ENCODE measurements around the gene NDUFB5.

The NDUFB5 gene

DNA sequence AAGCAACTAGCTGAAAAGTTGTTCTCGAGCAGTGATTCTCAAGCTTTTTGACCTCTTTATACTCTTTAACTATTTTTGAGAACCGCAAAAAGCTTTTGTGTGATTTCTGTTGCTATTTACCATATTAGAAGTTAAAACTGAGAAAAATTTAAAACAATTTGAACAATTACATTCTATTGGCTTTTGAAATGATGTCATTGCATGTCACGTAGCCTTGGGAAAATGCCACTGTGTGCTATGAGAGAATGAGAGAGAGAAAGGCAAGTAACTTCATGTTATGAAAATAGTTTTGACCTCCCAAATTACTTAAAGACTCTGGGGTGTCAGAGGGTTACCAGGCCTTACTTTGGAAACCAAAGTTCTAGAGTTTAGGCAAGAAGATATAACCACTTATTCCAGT, 56.3 kb downstream of the NDUFB5 start:
- Histone ChIP-seq H3K36me3 (ENCODE audit: control insufficient read depth, insufficient read depth, low read length) (peaks cover 6% of the 10 kb centered on the region), H3K4me1 (ENCODE audit: control insufficient read depth, insufficient read depth, low read length, poor library complexity, severe bottlenecking) (no peaks in the 10 kb centered on the region), H3K4me3 (ENCODE audit: extremely low read depth, insufficient read depth, low read length, poor library complexity, severe bottlenecking) (no peak overlapping the region), H3K27ac (ENCODE audit: low read depth, low read length, severe bottlenecking) (no peak overlapping the region), H3K9me3 (ENCODE audit: control insufficient read depth, low read length) (no peaks in the 10 kb centered on the region)
- WGBS, 2 experiments (ENCODE audit: insufficient coverage in 2 of 2), result 83% methylated on average over 1 of the region's 3 CpGs; no CpG with 5 or more reads in 1 of the 2 experiments

DNA sequence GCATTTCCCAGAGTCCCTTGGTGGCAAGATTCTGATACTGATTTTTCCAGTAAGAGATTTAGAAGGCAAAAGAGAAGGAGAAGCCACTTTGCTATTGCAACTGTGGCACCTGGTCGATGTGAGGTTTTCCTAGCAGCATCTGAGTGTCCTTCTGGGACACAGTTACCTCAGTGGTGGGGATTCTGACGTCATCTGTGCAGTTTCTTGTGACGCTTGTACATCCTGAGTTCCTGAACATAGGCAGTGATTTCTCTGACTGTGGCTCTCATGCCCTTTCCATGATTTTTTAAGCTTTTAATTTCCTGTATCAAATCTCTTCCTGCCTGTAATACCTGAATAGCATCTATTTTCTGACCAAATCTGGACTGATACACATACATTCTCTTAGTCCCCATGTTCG, 57.2 kb downstream of the NDUFB5 start:
- 85 to 89% methylated on average over 4 of the region's 4 CpGs for WGBS, 2 experiments (ENCODE audit: insufficient coverage in 2 of 2)
- Histone ChIP-seq H3K4me3 (ENCODE audit: extremely low read depth, insufficient read depth, low read length, poor library complexity, severe bottlenecking) (no peak overlapping the region), H3K4me1 (ENCODE audit: control insufficient read depth, insufficient read depth, low read length, poor library complexity, severe bottlenecking) (no peaks in the 10 kb centered on the region), H3K9me3 (ENCODE audit: control insufficient read depth, low read length) (no peaks in the 10 kb centered on the region), H3K27ac (ENCODE audit: low read depth, low read length, severe bottlenecking) (no peak overlapping the region), H3K36me3 (ENCODE audit: control insufficient read depth, insufficient read depth, low read length) (peaks cover under 1% of the 10 kb centered on the region)

DNA sequence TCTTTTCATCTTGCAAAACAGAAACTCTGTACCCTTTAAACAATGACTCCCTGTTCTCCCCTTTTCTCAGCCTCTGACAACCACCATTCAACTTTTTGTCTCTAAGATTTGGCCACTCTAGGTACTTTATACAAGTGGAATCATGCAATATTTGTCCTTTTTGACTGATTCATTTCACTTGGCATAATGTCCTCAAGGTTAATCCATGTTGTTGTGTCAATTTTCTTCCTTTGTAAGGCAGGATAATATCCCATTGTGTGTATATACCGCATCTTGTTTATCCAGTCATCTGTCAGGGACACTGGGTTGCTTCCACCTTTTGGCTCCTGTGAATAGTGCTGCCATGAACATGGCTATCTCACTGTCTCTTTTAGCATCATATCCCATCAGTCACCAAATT, 58.5 kb downstream of the NDUFB5 start:
- WGBS, 2 experiments (ENCODE audit: insufficient coverage in 2 of 2), result 83 to 100% methylated on average over 1 of the region's 1 CpG

DNA sequence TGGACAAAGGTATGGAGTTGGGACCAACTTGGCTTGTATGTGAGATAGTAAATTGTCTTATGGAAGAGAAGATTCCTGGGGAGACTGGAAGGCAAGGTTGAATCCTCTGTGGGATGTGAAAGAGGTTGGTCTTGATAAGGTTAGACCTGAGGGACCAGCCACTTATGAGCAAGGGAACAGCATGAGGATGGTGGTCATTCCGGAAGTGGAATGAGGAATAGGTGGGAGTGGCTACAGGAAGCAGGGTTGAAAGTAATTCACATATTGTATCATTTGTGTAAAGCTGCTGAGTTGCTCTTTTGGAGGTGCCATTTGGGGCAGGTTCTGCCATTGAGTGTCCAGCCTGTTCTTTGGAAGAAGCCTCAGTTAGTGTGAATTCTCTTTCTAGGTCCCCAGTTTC, 61.4 kb downstream of the NDUFB5 start:
- H3K27ac ChIP-seq (ENCODE audit: low read depth, low read length, severe bottlenecking), result no peak overlapping the region
- H3K36me3 ChIP-seq (ENCODE audit: control insufficient read depth, insufficient read depth, low read length), result no peaks in the 10 kb centered on the region
- 71 to 73% methylated on average over 1 of the region's 1 CpG for WGBS, 2 experiments (ENCODE audit: insufficient coverage in 2 of 2)
- H3K4me1 ChIP-seq (ENCODE audit: control insufficient read depth, insufficient read depth, low read length, poor library complexity, severe bottlenecking), result peaks cover under 1% of the 10 kb centered on the region
- H3K9me3 ChIP-seq (ENCODE audit: control insufficient read depth, low read length), result no peaks in the 10 kb centered on the region
- H3K4me3 ChIP-seq (ENCODE audit: extremely low read depth, insufficient read depth, low read length, poor library complexity, severe bottlenecking), result no peak overlapping the region

More for the DNA sequence above, 58.5 kb downstream of the NDUFB5 start:
- Histone ChIP-seq H3K36me3 (ENCODE audit: control insufficient read depth, insufficient read depth, low read length) (no peaks in the 10 kb centered on the region), H3K4me1 (ENCODE audit: control insufficient read depth, insufficient read depth, low read length, poor library complexity, severe bottlenecking) (no peaks in the 10 kb centered on the region), H3K9me3 (ENCODE audit: control insufficient read depth, low read length) (no peaks in the 10 kb centered on the region), H3K4me3 (ENCODE audit: extremely low read depth, insufficient read depth, low read length, poor library complexity, severe bottlenecking) (no peak overlapping the region), H3K27ac (ENCODE audit: low read depth, low read length, severe bottlenecking) (no peak overlapping the region)

DNA sequence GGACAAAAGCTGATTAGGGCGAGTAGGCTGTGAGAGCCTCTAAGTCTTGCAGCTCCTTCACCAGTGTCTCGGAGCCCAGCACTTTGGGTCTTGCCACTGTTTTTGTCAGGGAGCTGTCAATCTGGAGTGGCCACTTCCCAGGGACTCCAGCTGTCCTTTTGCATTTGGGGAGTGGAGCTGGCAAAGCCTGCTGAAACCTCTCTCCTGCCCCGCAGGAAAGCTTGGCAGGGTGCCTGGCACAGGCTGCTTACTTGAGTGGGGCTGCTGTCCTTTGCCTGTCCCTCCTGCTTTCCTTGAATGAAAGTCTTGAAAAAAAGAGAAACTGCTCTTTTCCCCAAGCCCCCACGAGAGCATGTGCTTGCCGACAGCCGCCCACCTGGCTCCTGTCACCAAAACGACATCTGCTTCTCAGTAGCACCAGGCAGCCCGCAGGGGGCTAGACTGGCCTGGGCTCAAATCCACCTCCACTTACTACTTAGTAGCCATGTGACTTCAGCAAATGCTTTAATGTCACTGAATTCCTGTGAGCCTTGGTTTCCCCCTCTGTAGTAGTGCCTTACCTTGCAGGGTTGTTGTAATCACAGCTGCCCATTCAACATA, 61.9 kb downstream of the NDUFB5 start:
- Histone ChIP-seq H3K4me3 (ENCODE audit: extremely low read depth, insufficient read depth, low read length, poor library complexity, severe bottlenecking) (no peak overlapping the region), H3K27ac (ENCODE audit: low read depth, low read length, severe bottlenecking) (no peak overlapping the region), H3K4me1 (ENCODE audit: control insufficient read depth, insufficient read depth, low read length, poor library complexity, severe bottlenecking) (peaks cover 3% of the 10 kb centered on the region), H3K9me3 (ENCODE audit: control insufficient read depth, low read length) (no peaks in the 10 kb centered on the region), H3K36me3 (ENCODE audit: control insufficient read depth, insufficient read depth, low read length) (no peaks in the 10 kb centered on the region)
- 53 to 56% methylated on average over 8 of the region's 8 CpGs for WGBS, 2 experiments (ENCODE audit: insufficient coverage in 2 of 2)

DNA sequence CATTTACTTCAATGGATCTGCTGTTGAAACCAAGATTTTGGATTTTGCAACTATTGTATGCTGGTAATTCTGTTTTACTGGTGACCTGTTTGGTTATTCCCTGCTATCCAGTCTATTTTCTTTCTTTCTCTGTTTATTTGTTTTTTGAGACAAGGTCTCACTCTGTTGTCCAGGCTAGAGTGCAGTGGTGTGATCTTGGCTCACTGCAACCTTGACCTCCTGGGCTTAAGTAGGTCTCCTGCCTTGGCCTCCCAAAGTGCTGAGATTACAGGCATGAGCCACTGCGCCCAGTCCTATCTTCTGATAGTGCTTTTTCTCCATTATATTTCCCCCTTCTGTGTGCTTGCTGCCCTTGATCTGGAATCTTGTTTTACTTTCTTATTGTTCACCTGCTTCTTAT, 63.8 kb downstream of the NDUFB5 start:
- Histone ChIP-seq H3K27ac (ENCODE audit: low read depth, low read length, severe bottlenecking) (no peak overlapping the region), H3K4me3 (ENCODE audit: extremely low read depth, insufficient read depth, low read length, poor library complexity, severe bottlenecking) (no peak overlapping the region), H3K4me1 (ENCODE audit: control insufficient read depth, insufficient read depth, low read length, poor library complexity, severe bottlenecking) (peaks cover 3% of the 10 kb centered on the region), H3K36me3 (ENCODE audit: control insufficient read depth, insufficient read depth, low read length) (no peaks in the 10 kb centered on the region), H3K9me3 (ENCODE audit: control insufficient read depth, low read length) (no peaks in the 10 kb centered on the region)
- WGBS, 2 experiments (ENCODE audit: insufficient coverage in 2 of 2), result 100% methylated on average over 1 of the region's 1 CpG

DNA sequence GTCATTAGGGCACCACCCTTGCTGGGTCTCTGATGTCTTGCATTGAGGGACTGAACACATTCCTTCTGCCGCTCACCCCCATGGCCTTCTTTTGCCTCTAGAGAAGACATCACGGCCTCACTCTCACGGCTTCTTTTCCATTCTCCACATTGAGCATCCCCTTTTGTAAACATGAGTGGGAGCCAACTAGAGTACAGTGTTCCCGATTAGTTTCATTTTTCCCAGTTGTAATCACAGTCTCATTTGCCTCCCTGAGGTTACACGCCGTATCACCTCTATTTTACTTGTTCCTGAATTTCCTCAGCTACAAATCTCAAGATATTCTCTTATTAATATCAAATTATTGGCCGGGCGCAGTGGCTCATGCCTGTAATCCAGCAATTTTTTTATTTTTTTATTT, 65.7 kb downstream of the NDUFB5 start:
- no peak overlapping the region for H3K27ac ChIP-seq (ENCODE audit: low read depth, low read length, severe bottlenecking)
- H3K36me3 ChIP-seq (ENCODE audit: control insufficient read depth, insufficient read depth, low read length), result no peaks in the 10 kb centered on the region
- no peak overlapping the region for H3K4me3 ChIP-seq (ENCODE audit: extremely low read depth, insufficient read depth, low read length, poor library complexity, severe bottlenecking)
- WGBS, 2 experiments (ENCODE audit: insufficient coverage in 2 of 2), result 94 to 95% methylated on average over 7 of the region's 8 CpGs
- no peaks in the 10 kb centered on the region for H3K9me3 ChIP-seq (ENCODE audit: control insufficient read depth, low read length)
- peaks cover 3% of the 10 kb centered on the region for H3K4me1 ChIP-seq (ENCODE audit: control insufficient read depth, insufficient read depth, low read length, poor library complexity, severe bottlenecking)

DNA sequence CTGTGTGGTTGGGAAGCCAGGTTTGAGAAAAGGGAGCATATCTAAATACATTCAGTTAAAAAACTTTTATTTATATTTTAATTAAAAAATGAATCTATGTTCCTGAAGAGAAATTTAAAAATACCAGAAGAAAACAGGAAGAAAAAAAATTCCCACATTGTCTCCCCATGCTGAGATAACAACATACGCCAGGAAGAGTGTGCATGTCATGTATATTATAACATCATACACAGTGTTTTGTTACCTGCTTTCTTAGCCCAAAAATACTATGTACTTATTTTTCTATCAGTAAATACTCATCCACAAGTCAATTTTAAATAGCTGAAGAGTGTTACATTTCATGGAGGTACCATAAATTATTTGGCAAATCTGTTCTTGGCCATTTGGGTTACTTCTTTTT, 66.7 kb downstream of the NDUFB5 start:
- no peaks in the 10 kb centered on the region for H3K9me3 ChIP-seq (ENCODE audit: control insufficient read depth, low read length)
- no peak overlapping the region for H3K27ac ChIP-seq (ENCODE audit: low read depth, low read length, severe bottlenecking)
- peaks cover 3% of the 10 kb centered on the region for H3K4me1 ChIP-seq (ENCODE audit: control insufficient read depth, insufficient read depth, low read length, poor library complexity, severe bottlenecking)
- H3K36me3 ChIP-seq (ENCODE audit: control insufficient read depth, insufficient read depth, low read length), result no peaks in the 10 kb centered on the region
- no CpG with 5 or more reads among the region's 1 CpG for WGBS, 2 experiments (ENCODE audit: insufficient coverage in 2 of 2)
- H3K4me3 ChIP-seq (ENCODE audit: extremely low read depth, insufficient read depth, low read length, poor library complexity, severe bottlenecking), result no peak overlapping the region

DNA sequence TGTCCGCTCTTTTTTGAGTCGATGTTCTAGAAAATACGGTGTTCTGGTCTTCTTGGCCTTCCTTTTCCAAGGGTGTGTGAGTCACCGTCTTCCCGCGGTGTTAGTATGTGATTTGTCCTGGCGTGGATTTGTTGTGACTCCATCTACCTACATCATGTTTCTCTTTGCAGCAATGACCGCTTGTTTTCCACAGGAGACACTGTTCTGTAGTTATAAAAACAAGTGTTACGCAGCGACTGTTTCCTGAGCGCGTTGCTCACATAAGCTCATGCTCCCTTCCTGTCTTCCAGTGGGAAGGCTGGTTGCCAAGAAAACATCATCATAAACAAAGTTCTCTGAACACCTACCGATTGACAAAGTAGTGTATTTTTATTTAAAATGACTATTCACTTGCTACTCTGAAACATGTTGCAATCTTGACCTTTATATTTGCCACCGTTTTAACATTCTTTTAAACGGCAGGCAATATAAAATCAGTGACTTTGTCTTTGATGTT, 67.2 kb downstream of the NDUFB5 start:
- H3K4me3 ChIP-seq (ENCODE audit: extremely low read depth, insufficient read depth, low read length, poor library complexity, severe bottlenecking), result no peak overlapping the region
- H3K36me3 ChIP-seq (ENCODE audit: control insufficient read depth, insufficient read depth, low read length), result no peaks in the 10 kb centered on the region
- H3K9me3 ChIP-seq (ENCODE audit: control insufficient read depth, low read length), result no peaks in the 10 kb centered on the region
- H3K4me1 ChIP-seq (ENCODE audit: control insufficient read depth, insufficient read depth, low read length, poor library complexity, severe bottlenecking), result peaks cover 3% of the 10 kb centered on the region
- no peak overlapping the region for H3K27ac ChIP-seq (ENCODE audit: low read depth, low read length, severe bottlenecking)
- 83 to 90% methylated on average over 2 to 6 of the region's 15 CpGs for WGBS, 2 experiments (ENCODE audit: insufficient coverage in 2 of 2)

DNA sequence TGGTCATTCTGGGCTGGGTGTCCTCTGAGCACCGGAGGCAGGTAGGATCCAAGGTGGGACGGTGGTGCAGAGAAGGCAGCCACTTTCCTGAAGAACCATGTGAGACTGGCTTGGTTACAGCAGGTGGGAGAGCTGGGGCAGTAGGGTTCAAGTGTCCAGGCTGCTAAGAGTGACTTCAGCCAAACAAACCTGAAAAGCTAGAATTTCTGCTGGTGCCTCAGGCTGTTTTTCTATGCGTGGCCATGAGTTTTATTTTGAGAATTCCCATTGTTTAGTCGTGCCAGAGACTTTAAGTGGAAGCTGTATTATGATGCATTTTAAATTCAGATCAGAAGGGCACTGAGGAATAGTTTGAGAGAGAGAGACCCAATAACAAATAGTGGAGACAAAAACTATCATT, 68.3 kb downstream of the NDUFB5 start:
- H3K9me3 ChIP-seq (ENCODE audit: control insufficient read depth, low read length), result no peaks in the 10 kb centered on the region
- H3K4me1 ChIP-seq (ENCODE audit: control insufficient read depth, insufficient read depth, low read length, poor library complexity, severe bottlenecking), result peaks cover 3% of the 10 kb centered on the region
- no peak overlapping the region for H3K4me3 ChIP-seq (ENCODE audit: extremely low read depth, insufficient read depth, low read length, poor library complexity, severe bottlenecking)
- no peaks in the 10 kb centered on the region for H3K36me3 ChIP-seq (ENCODE audit: control insufficient read depth, insufficient read depth, low read length)
- H3K27ac ChIP-seq (ENCODE audit: low read depth, low read length, severe bottlenecking), result no peak overlapping the region
- whole genome bisulfite sequencing, 2 experiments (ENCODE audit: insufficient coverage in 2 of 2), result 88 to 96% methylated on average over 2 to 3 of the region's 4 CpGs

DNA sequence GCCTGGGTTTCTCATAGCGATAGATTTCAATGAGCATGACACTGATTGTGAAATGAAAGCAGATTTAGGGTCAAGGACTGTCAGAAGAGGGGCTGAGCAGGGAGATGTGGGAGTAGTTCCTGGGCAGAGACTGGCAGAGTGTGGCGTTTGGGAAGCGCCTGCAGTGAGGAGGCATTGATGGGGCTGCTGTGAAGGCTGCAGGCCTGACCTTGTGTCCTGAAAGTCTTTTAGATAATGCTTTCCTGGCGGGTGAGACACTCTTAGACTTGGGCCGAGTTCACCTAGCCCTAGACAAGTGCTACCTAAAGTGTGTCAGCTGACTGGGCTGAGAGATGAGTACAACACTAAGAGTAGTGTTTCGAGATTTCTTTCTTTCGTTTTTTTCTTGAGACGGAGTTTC, 68.9 kb downstream of the NDUFB5 start:
- H3K4me3 ChIP-seq (ENCODE audit: extremely low read depth, insufficient read depth, low read length, poor library complexity, severe bottlenecking), result no peak overlapping the region
- H3K9me3 ChIP-seq (ENCODE audit: control insufficient read depth, low read length), result no peaks in the 10 kb centered on the region
- no peak overlapping the region for H3K27ac ChIP-seq (ENCODE audit: low read depth, low read length, severe bottlenecking)
- H3K4me1 ChIP-seq (ENCODE audit: control insufficient read depth, insufficient read depth, low read length, poor library complexity, severe bottlenecking), result peaks cover 3% of the 10 kb centered on the region
- WGBS, 2 experiments (ENCODE audit: insufficient coverage in 2 of 2), result 92 to 99% methylated on average over 8 of the region's 8 CpGs
- H3K36me3 ChIP-seq (ENCODE audit: control insufficient read depth, insufficient read depth, low read length), result no peaks in the 10 kb centered on the region

Measured in mesodermal cell (in vitro differentiated cells).